ENCODE data around the gene TMEM80.

- no peak for TF ChIP-seq ASH2L (IDR thresholded peaks at IDR 0.05; ENCODE audit: low read length)
- no peak for TF ChIP-seq SP2 (IDR thresholded peaks at IDR 0.05; ENCODE audit: low read length)
- no peak; a peak in 1 of 4 replicates for TF ChIP-seq CTCF (IDR thresholded peaks at IDR 0.05; ENCODE audit: control extremely low read depth in 1 of 3, insufficient read depth in 1 of 3, low read depth in 1 of 3, low read length in 3 of 3)
- TF ChIP-seq SAP30 (IDR thresholded peaks at IDR 0.05; ENCODE audit: insufficient read depth, insufficient replicate concordance, low read length) = no peak
- TF ChIP-seq JUND (IDR thresholded peaks at IDR 0.05; ENCODE audit: low read length) = no peak
- no peak for TF ChIP-seq SRF (IDR thresholded peaks at IDR 0.05; ENCODE audit: low read depth, low read length)
Observed at GRCh38 chr11:706957-707816, 11.6 kb downstream of the TMEM80 start.
